ENCODE results near the gene KRTAP4-12. TPM values are rescaled to one million over a fixed set of nuclear protein-coding genes. Genes with fewer than 3 reads are reported as not detected.
"Not testable (repeated sequence)": the region's sequence is repeated elsewhere in the genome, so short reads cannot be mapped to it uniquely, and the experiment has no call there.

The KRTAP4-12 gene
- total and polyA plus RNA-seq, 4 donors = not detected

DNA sequence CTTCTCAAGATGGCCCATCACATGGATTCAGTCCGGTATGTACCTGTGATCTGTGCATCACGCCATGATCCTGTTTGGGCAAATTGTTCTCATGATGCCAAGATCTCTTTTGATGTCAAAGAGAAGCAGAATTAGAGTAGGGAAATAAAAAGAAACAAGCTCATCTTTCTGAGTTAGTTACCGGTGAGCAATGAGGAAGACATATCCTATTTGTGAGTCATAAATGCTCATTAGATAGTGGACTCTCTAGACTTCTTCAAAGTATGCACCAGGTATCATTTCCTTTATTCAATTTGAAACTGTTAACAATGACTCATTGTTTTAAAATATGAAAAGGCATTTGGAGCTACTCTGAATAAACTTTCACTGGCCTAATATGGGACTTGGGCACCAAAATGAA, 8.0 kb upstream of the KRTAP4-12 start:
- Histone ChIP-seq H3K4me3 (ENCODE audit: low read depth, low read length) (no peak overlapping the region), H3K36me3 (ENCODE audit: control insufficient read depth, insufficient read depth, low read length) (no peaks in the 10 kb centered on the region), H3K27ac (ENCODE audit: low read depth, low read length) (no peak overlapping the region), H3K27me3 (ENCODE audit: control insufficient read depth, insufficient read depth, low read length) (no peaks in the 10 kb centered on the region), H3K9me3 (ENCODE audit: control insufficient read depth, insufficient read depth, low read length) (no peaks in the 10 kb centered on the region), H3K4me1 (ENCODE audit: control insufficient read depth, insufficient read depth, low read length) (no peaks in the 10 kb centered on the region)
- 93% methylated on average over 2 of the region's 3 CpGs for WGBS (ENCODE audit: insufficient coverage)
- no peak for DNase-seq (ENCODE audit: low read depth in 4 of 6, low spot score in 6 of 6)

DNA sequence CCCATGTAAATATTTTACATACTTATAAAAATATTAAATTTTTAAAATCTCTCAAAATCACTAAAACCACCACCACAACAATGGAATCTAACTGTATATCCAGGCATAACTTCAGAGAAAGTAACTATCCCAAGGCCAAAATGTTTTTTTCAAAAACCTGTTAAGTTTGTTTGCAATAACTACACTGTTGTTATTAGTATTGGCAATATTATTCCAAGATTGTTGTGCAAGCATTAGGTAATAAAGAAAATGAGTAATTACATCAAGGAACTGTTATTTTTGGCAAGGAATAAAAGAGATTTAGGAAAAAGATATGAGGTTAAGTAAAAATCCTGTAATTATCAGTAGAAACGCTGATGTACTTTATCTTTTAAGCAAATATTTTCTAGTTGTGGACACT, 3.4 kb upstream of the KRTAP4-12 start:
- no peak for DNase-seq (ENCODE audit: low read depth in 4 of 6, low spot score in 6 of 6)
- H3K4me3 ChIP-seq (ENCODE audit: low read depth, low read length) = no peak overlapping the region
- H3K9me3 ChIP-seq (ENCODE audit: control insufficient read depth, insufficient read depth, low read length) = no peaks in the 10 kb centered on the region
- no peaks in the 10 kb centered on the region for H3K27me3 ChIP-seq (ENCODE audit: control insufficient read depth, insufficient read depth, low read length)
- no peak overlapping the region for H3K27ac ChIP-seq (ENCODE audit: low read depth, low read length)
- no CpG with 5 or more reads among the region's 1 CpG for WGBS (ENCODE audit: insufficient coverage)
- no peaks in the 10 kb centered on the region for H3K36me3 ChIP-seq (ENCODE audit: control insufficient read depth, insufficient read depth, low read length)
- no peaks in the 10 kb centered on the region for H3K4me1 ChIP-seq (ENCODE audit: control insufficient read depth, insufficient read depth, low read length)

DNA sequence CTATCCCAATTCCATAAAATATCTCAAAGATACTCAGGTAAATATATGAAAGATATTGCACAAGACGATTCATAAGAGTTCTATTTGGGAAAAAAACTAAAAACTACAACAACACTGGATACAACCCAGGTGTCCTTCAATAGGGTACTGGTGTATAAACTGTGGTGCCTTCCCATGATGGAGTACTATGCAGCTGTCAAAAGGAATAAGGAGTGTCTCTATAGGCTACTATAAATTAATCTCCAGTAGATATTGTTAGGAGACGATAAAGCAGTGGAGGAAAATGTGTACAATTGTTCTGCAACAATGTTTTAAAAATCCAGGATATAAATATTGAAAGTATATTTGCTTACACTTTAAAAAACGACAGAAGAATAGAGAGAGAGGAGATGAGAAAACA, 2.4 kb upstream of the KRTAP4-12 start:
- DNase-seq (ENCODE audit: low read depth in 4 of 6, low spot score in 6 of 6) = no peak
- no CpG with 5 or more reads among the region's 3 CpGs for WGBS (ENCODE audit: insufficient coverage)
- Histone ChIP-seq H3K4me1 (ENCODE audit: control insufficient read depth, insufficient read depth, low read length) (no peaks in the 10 kb centered on the region), H3K27ac (ENCODE audit: low read depth, low read length) (no peak overlapping the region), H3K4me3 (ENCODE audit: low read depth, low read length) (no peak overlapping the region), H3K27me3 (ENCODE audit: control insufficient read depth, insufficient read depth, low read length) (no peaks in the 10 kb centered on the region), H3K36me3 (ENCODE audit: control insufficient read depth, insufficient read depth, low read length) (no peaks in the 10 kb centered on the region), H3K9me3 (ENCODE audit: control insufficient read depth, insufficient read depth, low read length) (no peaks in the 10 kb centered on the region)

- Histone ChIP-seq H3K9me3 (ENCODE audit: control insufficient read depth, insufficient read depth, low read length) (no peaks in the 10 kb centered on the region), H3K27me3 (ENCODE audit: control insufficient read depth, insufficient read depth, low read length) (no peaks in the 10 kb centered on the region), H3K36me3 (ENCODE audit: control insufficient read depth, insufficient read depth, low read length) (no peaks in the 10 kb centered on the region), H3K27ac (ENCODE audit: low read depth, low read length) (no peak overlapping the region), H3K4me3 (ENCODE audit: low read depth, low read length) (no peak overlapping the region), H3K4me1 (ENCODE audit: control insufficient read depth, insufficient read depth, low read length) (no peaks in the 10 kb centered on the region)
- WGBS (ENCODE audit: insufficient coverage) = no CpG with 5 or more reads among the region's 2 CpGs
- no peak for DNase-seq (ENCODE audit: low read depth in 4 of 6, low spot score in 6 of 6)
Measured at GRCh38 chr17:41125064-41125463, 1.1 kb upstream of the KRTAP4-12 start.

- WGBS (ENCODE audit: insufficient coverage) = 84% methylated on average over 11 of the region's 12 CpGs
- DNase-seq (ENCODE audit: low read depth in 4 of 6, low spot score in 6 of 6); H3K4me3 ChIP-seq (ENCODE audit: low read depth, low read length); H3K27ac ChIP-seq (ENCODE audit: low read depth, low read length); H3K4me1 ChIP-seq (ENCODE audit: control insufficient read depth, insufficient read depth, low read length); H3K9me3 ChIP-seq (ENCODE audit: control insufficient read depth, insufficient read depth, low read length); H3K36me3 ChIP-seq (ENCODE audit: control insufficient read depth, insufficient read depth, low read length); H3K27me3 ChIP-seq (ENCODE audit: control insufficient read depth, insufficient read depth, low read length): not testable (repeated sequence)
Measured at GRCh38 chr17:41123292-41123990, 541 bp downstream of the KRTAP4-12 start.

- Histone ChIP-seq H3K27ac (ENCODE audit: low read depth, low read length) (no peak overlapping the region), H3K27me3 (ENCODE audit: control insufficient read depth, insufficient read depth, low read length) (no peaks in the 10 kb centered on the region), H3K4me1 (ENCODE audit: control insufficient read depth, insufficient read depth, low read length) (no peaks in the 10 kb centered on the region), H3K4me3 (ENCODE audit: low read depth, low read length) (no peak overlapping the region), H3K36me3 (ENCODE audit: control insufficient read depth, insufficient read depth, low read length) (no peaks in the 10 kb centered on the region), H3K9me3 (ENCODE audit: control insufficient read depth, insufficient read depth, low read length) (no peaks in the 10 kb centered on the region)
- WGBS (ENCODE audit: insufficient coverage) = 100% methylated on average over 1 of the region's 2 CpGs
- no peak for DNase-seq (ENCODE audit: low read depth in 4 of 6, low spot score in 6 of 6)
Measured at GRCh38 chr17:41121742-41122141, 2.2 kb downstream of the KRTAP4-12 start.

DNA sequence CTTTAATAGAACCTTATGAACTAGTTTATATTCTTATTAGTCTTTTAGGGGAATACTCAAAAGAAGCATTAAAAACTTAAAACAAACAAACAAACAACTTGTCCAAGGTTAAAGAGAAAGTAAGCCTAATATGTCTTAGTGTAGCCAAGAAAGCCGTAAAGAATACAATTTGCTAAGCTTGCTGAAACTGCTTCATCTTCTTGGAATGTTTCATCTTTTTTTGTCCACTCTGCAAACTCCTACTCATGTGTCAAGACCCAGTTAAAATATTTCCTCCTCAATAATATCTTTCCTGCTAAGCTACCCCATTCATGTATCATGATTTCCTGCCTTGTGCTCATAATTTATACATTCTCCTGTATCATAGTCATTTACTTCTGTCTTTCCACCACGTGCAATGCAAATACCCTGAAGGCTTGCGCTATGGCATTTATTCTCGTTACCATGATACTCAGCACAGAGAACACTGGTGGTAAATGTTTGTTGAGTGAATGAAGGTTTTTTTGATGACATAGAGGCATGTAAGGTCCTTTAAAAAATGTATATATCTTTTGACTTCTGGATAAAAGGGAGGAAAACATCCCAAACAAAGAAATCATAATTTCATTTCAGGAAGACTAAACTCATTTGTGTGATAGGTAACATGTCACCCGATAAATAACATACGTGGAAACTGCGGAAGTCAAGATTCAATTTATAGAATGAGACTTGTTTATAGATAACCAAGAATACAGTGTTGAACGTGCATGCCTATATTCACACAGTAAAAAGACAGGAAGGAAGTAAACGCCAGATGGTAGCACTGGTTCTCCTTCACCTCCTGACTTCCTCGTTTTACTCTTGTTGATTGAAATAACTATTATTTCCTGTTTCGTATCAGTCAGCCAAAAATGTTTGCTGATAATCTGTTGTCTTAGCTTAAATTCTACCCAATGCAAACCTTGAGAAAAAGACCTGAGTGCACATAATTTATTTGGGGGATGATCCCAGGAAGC, 4.0 kb downstream of the KRTAP4-12 start:
- H3K27ac ChIP-seq (ENCODE audit: low read depth, low read length); H3K36me3 ChIP-seq (ENCODE audit: control insufficient read depth, insufficient read depth, low read length); DNase-seq (ENCODE audit: low read depth in 4 of 6, low spot score in 6 of 6); H3K27me3 ChIP-seq (ENCODE audit: control insufficient read depth, insufficient read depth, low read length); H3K4me3 ChIP-seq (ENCODE audit: low read depth, low read length); H3K4me1 ChIP-seq (ENCODE audit: control insufficient read depth, insufficient read depth, low read length); H3K9me3 ChIP-seq (ENCODE audit: control insufficient read depth, insufficient read depth, low read length): not testable (repeated sequence)
- no CpG with 5 or more reads among the region's 11 CpGs for WGBS (ENCODE audit: insufficient coverage)

DNA sequence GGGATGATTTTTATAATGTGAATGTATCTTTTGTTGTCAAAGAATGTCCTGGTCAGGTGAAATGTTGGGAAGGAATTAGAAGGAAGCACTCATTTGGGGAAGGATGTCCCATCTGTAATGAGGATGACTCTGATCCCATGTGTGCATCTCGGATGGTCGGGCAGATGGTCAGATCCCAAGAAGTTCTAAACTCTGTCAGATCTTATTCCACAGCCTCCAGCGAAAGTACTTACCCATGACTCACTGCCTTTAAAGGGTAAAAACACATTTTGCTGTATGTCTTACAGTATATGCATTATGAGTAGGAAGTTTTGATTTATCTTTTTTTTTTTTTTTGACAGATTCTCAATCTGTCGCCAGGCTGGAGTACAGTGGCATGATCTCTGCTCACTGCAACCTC, 5.3 kb downstream of the KRTAP4-12 start:
- no CpG with 5 or more reads among the region's 4 CpGs for WGBS (ENCODE audit: insufficient coverage)
- no peaks in the 10 kb centered on the region for H3K4me1 ChIP-seq (ENCODE audit: control insufficient read depth, insufficient read depth, low read length)
- no peak overlapping the region for H3K4me3 ChIP-seq (ENCODE audit: low read depth, low read length)
- no peak overlapping the region for H3K27ac ChIP-seq (ENCODE audit: low read depth, low read length)
- no peaks in the 10 kb centered on the region for H3K9me3 ChIP-seq (ENCODE audit: control insufficient read depth, insufficient read depth, low read length)
- no peak for DNase-seq (ENCODE audit: low read depth in 4 of 6, low spot score in 6 of 6)
- no peaks in the 10 kb centered on the region for H3K36me3 ChIP-seq (ENCODE audit: control insufficient read depth, insufficient read depth, low read length)
- H3K27me3 ChIP-seq (ENCODE audit: control insufficient read depth, insufficient read depth, low read length) = no peaks in the 10 kb centered on the region

DNA sequence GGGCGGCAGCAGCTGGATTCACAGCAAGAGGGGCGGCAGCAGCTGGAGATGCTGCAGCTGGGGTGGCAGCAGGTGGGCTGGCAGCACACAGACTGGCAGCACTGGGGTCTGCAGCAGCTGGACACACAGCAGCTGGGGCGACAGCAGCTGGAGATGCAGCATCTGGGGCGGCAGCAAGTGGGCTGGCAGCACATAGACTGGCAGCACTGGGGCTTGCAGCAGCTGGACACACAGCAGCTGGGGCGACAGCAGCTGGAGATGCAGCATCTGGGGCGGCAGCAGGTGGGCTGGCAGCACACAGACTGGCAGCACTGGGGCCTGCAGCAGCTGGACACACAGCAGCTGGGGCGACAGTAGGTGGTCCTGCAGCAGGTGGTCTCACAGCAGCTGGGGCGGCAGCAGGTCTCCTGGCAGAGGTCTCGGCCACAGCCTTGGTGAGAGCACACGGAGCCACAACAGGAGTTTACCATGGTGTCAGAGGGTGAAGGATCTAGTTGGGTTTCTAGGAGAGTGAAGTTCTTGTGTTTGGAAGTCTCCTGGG, 6.1 kb downstream of the KRTAP4-12 start, which contains the start of gene KRTAP4-11:
Gene KRTAP4-11, minus strand, starts transcription at position 528 of the 541 bp plus-strand sequence. Its CDS starts 58 bp downstream, at position 470.
- WGBS (ENCODE audit: insufficient coverage) = 80% methylated on average over 8 of the region's 10 CpGs
- not testable (repeated sequence) for H3K27ac ChIP-seq (ENCODE audit: low read depth, low read length); DNase-seq (ENCODE audit: low read depth in 4 of 6, low spot score in 6 of 6); H3K4me1 ChIP-seq (ENCODE audit: control insufficient read depth, insufficient read depth, low read length); H3K27me3 ChIP-seq (ENCODE audit: control insufficient read depth, insufficient read depth, low read length); H3K9me3 ChIP-seq (ENCODE audit: control insufficient read depth, insufficient read depth, low read length); H3K36me3 ChIP-seq (ENCODE audit: control insufficient read depth, insufficient read depth, low read length); H3K4me3 ChIP-seq (ENCODE audit: low read depth, low read length)

Data from spinal cord (tissue), 10 donors.